Neutrophil (primary cell): ENCODE data around the gene RBP5.

ENCODE experiments used
- H3K27ac ChIP-seq: fragments of 200-600 bp; sonication (generic); 2 replicates; pipeline ENCODE4 v1.5.1; 2016; ENCODE audit warnings: mild to moderate bottlenecking, moderate library complexity
- H3K27me3 ChIP-seq: fragments of 200-600 bp; sonication (generic); 2 replicates; pipeline ENCODE4 v1.6.0; 2016; ENCODE audit warnings: mild to moderate bottlenecking
- H3K36me3 ChIP-seq: fragments of 200-600 bp; sonication (generic); 2 replicates; pipeline ENCODE4 v1.5.1; 2017
- H3K4me1 ChIP-seq, 2 experiments: fragments of 200-600 bp in 1 of 2; sonication (generic) in 1 of 2; 1 replicate in 1 of 2; 2 replicates in 1 of 2; pipeline versions ENCODE4 v1.5.1 to v1.6.1; 2013 to 2016; ENCODE audit warnings: low read depth in 1 of 2, low read length in 1 of 2, mild to moderate bottlenecking in 1 of 2, moderate library complexity in 1 of 2; ENCODE audit not compliant: control insufficient read depth in 1 of 2, insufficient read depth in 1 of 2
- H3K4me3 ChIP-seq, 2 experiments: fragments of 200-600 bp in 1 of 2; sonication (generic) in 1 of 2; 1 replicate in 1 of 2; 2 replicates in 1 of 2; pipeline ENCODE4 v1.5.1; 2013 to 2016; ENCODE audit warnings: low read depth in 1 of 2, low read length in 1 of 2, mild to moderate bottlenecking in 1 of 2, moderate library complexity in 1 of 2
- H3K9me3 ChIP-seq: fragments of 200-600 bp; sonication (generic); 2 replicates; pipeline ENCODE4 v1.5.1; 2016
- CTCF ChIP-seq: fragments of 200-600 bp; sonication (generic); IDR thresholded peaks from 2 replicates; pipeline ENCODE4 v1.5.1; 2016; ENCODE audit warnings: antibody characterized with exemption

The RBP5 gene

GRCh38 chr12:7154042-7154441 lies 25.4 kb upstream of the RBP5 start:
- H3K9me3 ChIP-seq: no peaks in the 10 kb centered on the region
- TF ChIP-seq CTCF: no peak
- H3K27me3 ChIP-seq: no peaks in the 10 kb centered on the region
- H3K4me3 ChIP-seq: no peak overlapping the region
- H3K27ac ChIP-seq: no peak overlapping the region
- peaks cover 6 to 11% of the 10 kb centered on the region in 2 experiments for H3K4me1 ChIP-seq
- H3K36me3 ChIP-seq: peaks cover 71% of the 10 kb centered on the region

GRCh38 chr12:7152818-7153217 lies 24.1 kb upstream of the RBP5 start:
- Histone ChIP-seq H3K9me3 (no peaks in the 10 kb centered on the region), H3K4me3 (no peak overlapping the region), H3K27ac (no peak overlapping the region), H3K27me3 (no peaks in the 10 kb centered on the region), H3K4me1 (peaks cover 6 to 11% of the 10 kb centered on the region in 2 experiments), H3K36me3 (peaks cover 74% of the 10 kb centered on the region)
- TF ChIP-seq CTCF: no peak

GRCh38 chr12:7151532-7151931 lies 22.8 kb upstream of the RBP5 start:
- TF ChIP-seq CTCF: no peak
- Histone ChIP-seq H3K36me3 (peaks cover 72% of the 10 kb centered on the region), H3K27me3 (no peaks in the 10 kb centered on the region), H3K9me3 (no peaks in the 10 kb centered on the region), H3K27ac (no peak overlapping the region), H3K4me3 (no peak overlapping the region), H3K4me1 (peaks cover 6 to 11% of the 10 kb centered on the region in 2 experiments)

GRCh38 chr12:7150841-7151240 lies 22.2 kb upstream of the RBP5 start:
- peaks cover 6 to 11% of the 10 kb centered on the region in 2 experiments for H3K4me1 ChIP-seq
- peaks cover 72% of the 10 kb centered on the region for H3K36me3 ChIP-seq
- H3K9me3 ChIP-seq: no peaks in the 10 kb centered on the region
- no peak overlapping the region for H3K4me3 ChIP-seq
- no peaks in the 10 kb centered on the region for H3K27me3 ChIP-seq
- no peak for TF ChIP-seq CTCF
- no peak overlapping the region for H3K27ac ChIP-seq

GRCh38 chr12:7150356-7150755 lies 21.7 kb upstream of the RBP5 start:
- no peak for TF ChIP-seq CTCF
- no peak overlapping the region for H3K4me3 ChIP-seq
- H3K4me1 ChIP-seq: peaks cover 6 to 11% of the 10 kb centered on the region in 2 experiments
- peaks cover 70% of the 10 kb centered on the region for H3K36me3 ChIP-seq
- no peaks in the 10 kb centered on the region for H3K9me3 ChIP-seq
- H3K27ac ChIP-seq: no peak overlapping the region
- H3K27me3 ChIP-seq: no peaks in the 10 kb centered on the region

GRCh38 chr12:7146906-7147305 lies 18.2 kb upstream of the RBP5 start:
- Histone ChIP-seq H3K9me3 (no peaks in the 10 kb centered on the region), H3K27ac (no peak overlapping the region), H3K4me3 (no peak overlapping the region), H3K36me3 (peaks cover 67% of the 10 kb centered on the region), H3K27me3 (no peaks in the 10 kb centered on the region), H3K4me1 (no peaks in the 10 kb centered on the region)
- TF ChIP-seq CTCF: no peak
